GM18867 (cell line): Measurements from ENCODE around the gene NOL12.
"Not testable (repeated sequence)": the region's sequence is repeated elsewhere in the genome, so short reads cannot be mapped to it uniquely, and the experiment has no call there.

Source experiments
- ATAC-seq: cut with Tn5 transposase; IDR thresholded peaks from one replicate; pipeline ENCODE4 v1.9.1; 2021; ENCODE audit warnings: mild to moderate bottlenecking, moderate library complexity; ENCODE audit not compliant: unreplicated experiment

The NOL12 gene

GRCh38 chr22:37710675-37711074, 24.5 kb downstream of the NOL12 start:
- no peak for ATAC-seq

DNA sequence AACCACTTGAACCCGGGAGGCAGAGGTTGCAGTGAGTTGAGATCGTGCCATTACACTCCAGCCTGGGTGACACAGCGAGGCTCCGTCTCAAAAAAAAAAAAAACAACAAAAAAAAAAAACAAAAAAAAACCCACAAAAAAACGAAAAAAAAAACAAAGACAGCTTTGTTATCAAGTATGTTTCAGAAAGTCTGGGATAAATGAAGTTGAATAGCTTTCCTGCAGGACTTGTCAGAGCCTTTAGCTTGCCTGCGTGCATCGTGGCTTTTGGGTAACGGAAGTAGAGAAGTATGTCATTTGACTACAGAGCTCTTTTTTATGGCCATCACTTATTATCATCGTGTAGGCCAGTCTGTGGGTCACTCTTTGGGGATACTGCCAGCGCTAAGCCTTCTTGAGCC, 25.3 kb downstream of the NOL12 start:
- no peak for ATAC-seq

- ATAC-seq = no peak
Observed at GRCh38 chr22:37713761-37714160, 27.6 kb downstream of the NOL12 start.

GRCh38 chr22:37714634-37715033, 28.5 kb downstream of the NOL12 start:
- ATAC-seq = no peak

GRCh38 chr22:37715760-37716159, 29.6 kb downstream of the NOL12 start:
- no peak for ATAC-seq

GRCh38 chr22:37716708-37717107, 30.6 kb downstream of the NOL12 start:
- ATAC-seq = no peak

DNA sequence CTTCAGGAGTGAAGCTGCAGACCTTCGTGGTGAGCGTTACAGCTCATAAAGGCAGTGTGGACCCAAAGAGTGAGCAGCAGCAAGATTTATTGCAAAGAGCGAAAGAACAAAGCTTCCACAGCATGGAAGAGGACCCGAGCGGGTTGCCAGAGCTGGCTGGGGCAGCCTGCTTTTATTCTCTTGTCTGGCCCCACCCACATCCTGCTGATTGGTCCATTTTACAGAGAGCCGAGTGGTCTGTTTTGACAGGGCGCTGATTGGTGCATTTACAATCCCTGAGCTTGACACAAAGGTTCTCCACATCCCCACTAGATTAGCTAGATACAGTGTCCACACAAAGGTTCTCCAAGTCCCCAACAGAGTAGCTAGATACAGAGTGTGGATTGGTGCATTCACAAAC, 31.1 kb downstream of the NOL12 start:
- not testable (repeated sequence) for ATAC-seq

GRCh38 chr22:37717746-37718305, 31.7 kb downstream of the NOL12 start:
- not testable (repeated sequence) for ATAC-seq

GRCh38 chr22:37725551-37726240, 39.6 kb downstream of the NOL12 start:
- ATAC-seq = no peak

- ATAC-seq = no peak
Observed at GRCh38 chr22:37726241-37726887, 40.2 kb downstream of the NOL12 start.

DNA sequence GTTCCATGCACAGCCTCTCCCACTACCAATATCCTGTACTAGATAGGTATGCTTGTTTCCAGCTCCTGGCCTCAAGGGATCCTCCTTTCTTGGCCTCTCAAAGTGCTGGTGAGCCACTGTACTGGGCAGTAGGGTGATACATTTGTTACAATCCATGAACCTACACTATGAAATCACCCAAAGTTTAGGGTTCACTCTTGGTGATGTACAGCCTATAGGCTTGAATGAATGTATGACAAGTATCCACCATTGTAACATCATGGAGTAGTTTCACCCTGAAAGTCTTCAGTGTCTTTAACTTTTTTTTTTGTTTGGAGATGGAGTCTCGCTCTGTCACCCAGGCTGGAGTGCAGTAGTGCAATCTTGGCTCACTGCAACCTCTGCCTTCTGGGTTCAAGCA, 42.5 kb downstream of the NOL12 start:
- no peak for ATAC-seq

DNA sequence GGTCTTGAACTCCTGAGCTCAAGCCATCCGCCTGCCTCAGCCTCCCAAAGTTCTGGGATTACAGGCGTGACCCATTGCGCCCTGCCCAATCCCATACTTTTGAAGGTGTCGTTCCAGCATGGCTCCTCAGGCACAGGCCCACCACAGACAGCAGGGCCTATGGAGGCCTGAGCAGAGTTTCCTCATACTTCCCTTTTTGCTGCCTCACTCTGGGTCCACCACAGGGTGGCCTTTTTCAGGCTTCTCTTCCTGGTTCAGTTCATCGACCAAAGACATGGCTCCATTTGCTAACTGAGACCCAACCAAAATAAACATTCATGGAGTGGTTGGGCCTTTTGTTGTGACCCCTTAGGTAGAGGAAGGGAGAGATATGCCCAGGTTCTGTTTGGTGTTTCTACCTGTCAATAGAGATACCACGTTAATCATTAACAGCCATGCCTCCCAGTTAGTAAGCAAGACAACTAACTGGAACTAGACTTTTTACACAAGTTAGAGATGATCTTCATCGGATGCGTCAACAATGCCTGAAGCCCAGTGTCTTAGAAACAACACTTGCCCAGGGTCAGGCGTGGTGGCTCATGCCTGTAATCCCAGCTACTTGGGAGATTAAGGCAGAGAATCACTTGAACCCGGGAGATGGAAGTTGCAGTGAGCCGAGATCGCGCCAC, 45.8 kb downstream of the NOL12 start:
- ATAC-seq = no peak

GRCh38 chr22:37732699-37733607, 46.8 kb downstream of the NOL12 start:
- ATAC-seq = no peak

GRCh38 chr22:37733625-37734401, 47.7 kb downstream of the NOL12 start:
- ATAC-seq = no peak

- ATAC-seq = no peak
Observed at GRCh38 chr22:37734402-37734700, 48.2 kb downstream of the NOL12 start.

DNA sequence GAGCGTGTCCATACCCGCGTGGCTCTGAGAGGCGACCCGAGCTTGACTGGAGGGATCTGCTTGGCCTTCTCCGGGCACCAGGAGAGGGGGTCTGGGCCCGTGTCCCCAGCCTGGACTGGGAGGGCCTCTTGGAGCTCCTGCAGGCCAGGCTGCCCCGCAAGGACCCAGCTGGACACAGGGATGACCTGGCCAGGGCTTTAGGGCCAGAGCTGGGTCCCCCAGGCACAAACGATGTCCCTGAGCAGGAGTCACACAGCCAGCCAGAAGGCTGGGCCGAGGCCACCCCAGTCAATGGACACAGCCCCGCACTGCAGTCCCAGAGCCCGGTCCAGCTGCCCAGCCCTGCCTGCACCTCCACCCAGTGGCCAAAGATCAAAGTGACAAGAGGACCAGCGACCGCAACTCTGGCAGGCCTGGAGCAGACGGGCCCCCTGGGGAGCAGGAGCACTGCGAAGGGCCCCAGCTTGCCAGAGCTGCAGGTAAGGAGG, 48.9 kb downstream of the NOL12 start:
- no peak for ATAC-seq

DNA sequence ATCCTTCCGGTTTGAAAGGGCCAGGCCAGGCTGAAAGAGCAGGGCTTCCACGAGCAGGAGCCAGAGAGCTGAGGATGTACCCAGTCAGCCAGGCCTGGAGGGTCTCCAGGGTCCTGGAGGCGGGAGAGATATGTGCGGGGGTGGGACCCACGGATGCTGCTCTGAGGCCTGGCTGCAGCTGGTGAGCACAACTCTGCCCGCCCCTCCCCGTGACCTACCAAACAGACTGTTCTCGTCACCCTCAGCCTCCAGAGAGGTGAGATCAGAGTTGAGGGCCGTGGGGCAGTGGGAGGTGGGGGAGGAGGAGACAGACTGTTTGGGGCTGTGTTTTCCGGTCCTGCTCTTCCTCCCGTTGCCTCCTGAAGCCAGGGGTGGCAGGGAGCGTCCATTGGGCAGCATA, 52.9 kb downstream of the NOL12 start:
- ATAC-seq = no peak

- no peak for ATAC-seq
Observed at GRCh38 chr22:37739611-37740049, 53.5 kb downstream of the NOL12 start.

DNA sequence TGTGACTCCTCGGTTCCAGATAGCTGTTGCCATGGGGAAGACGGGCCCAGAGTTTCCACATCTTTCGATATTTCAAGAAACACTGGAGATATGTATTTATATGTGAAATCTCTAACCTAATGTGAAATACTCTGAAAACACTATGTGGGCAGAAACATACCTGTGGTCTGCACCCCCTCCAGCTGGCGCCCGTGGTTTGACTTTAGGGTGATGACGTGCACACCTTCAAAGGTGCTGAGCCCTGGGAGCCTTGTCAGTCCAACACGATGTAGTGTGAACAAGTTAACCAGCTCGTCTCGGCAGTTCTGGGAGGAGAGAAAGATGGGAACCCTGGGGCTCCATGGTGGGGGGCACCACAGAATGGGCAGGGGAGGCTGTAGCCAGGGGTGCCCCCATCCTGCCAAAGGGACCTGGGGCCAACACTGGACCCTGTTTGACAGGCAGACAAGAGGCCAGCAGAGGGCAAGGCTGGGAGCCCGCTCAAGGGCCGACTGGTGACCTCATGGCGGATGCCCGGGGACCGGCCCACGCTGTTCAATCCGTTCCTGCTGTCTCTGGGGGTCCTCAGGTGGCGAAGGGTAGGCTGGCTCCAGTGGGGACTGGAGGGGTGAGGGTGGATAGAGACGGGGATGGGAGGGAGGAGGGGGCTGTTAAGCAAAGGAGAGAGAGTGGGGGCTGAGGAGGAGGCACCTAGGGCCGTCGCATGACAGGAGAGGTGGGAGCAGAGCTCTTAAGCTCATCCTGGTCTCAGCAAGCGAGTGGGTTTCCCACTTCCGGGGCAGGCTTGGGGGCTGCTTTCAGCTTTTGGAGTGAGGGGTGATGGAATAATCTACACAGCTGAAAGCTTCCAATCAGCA, 54.5 kb downstream of the NOL12 start:
- ATAC-seq = no peak
